ENCODE measurements around the gene RTP5. TPM values are rescaled to one million over a fixed set of nuclear protein-coding genes. Genes with fewer than 3 reads are reported as not detected.

Gene RTP5
- total and polyA plus RNA-seq, 2 of the 8 experiments (the other 6 are each of a cell fraction or from before 2014, with no cell fraction given) = not detected

- no peak for TF ChIP-seq CHD7 (IDR thresholded peaks at IDR 0.05; ENCODE audit: insufficient replicate concordance, low read length)
- TF ChIP-seq GABPA (IDR thresholded peaks at IDR 0.05; ENCODE audit: borderline replicate concordance, insufficient read depth, low read length) = no peak
- no peak for TF ChIP-seq BRCA1 (IDR thresholded peaks at IDR 0.05; ENCODE audit: low read depth, low read length)
- no peak for TF ChIP-seq RNF2 (IDR thresholded peaks at IDR 0.05; ENCODE audit: borderline replicate concordance, low read depth, low read length, missing control alignments, poor library complexity, severe bottlenecking)
- TF ChIP-seq POLR2A (IDR thresholded peaks at IDR 0.05; ENCODE audit: control extremely low read depth in 1 of 2, low read depth in 2 of 2, low read length in 2 of 2) = no peak
- TF ChIP-seq ASH2L (IDR thresholded peaks at IDR 0.05; ENCODE audit: low read length) = no peak
- no peak for TF ChIP-seq RXRA (IDR thresholded peaks at IDR 0.05; ENCODE audit: insufficient read depth, low read depth, low read length)
- no peak for TF ChIP-seq POLR2AphosphoS5 (IDR thresholded peaks at IDR 0.05; ENCODE audit: low read depth, low read length)
- TF ChIP-seq HDAC6 (IDR thresholded peaks at IDR 0.05; ENCODE audit: low read depth, low read length) = no peak
- no peak for TF ChIP-seq ATF3 (IDR thresholded peaks at IDR 0.05; ENCODE audit: insufficient read depth, low read depth, low read length)
These were observed 39.3 kb downstream of the RTP5 start (continued) for GRCh38 chr2:241908686-241909420.
